Neural cell (in vitro differentiated cells): ENCODE results near the gene ARL2. TPM values are rescaled to one million over a fixed set of nuclear protein-coding genes. Genes with fewer than 3 reads are reported as not detected.

Source experiments
- H2AFZ ChIP-seq: fragments of 200-600, 300-800 bp; sonication (generic), shearing (Covaris generic); 2 replicates; pipeline ENCODE4 v1.6.0; 2014; ENCODE audit warnings: low read depth, mild to moderate bottlenecking, antibody characterized with exemption, low read length, moderate library complexity
- H3F3A ChIP-seq: fragments of 200-600 bp; shearing (Covaris generic); 2 replicates; pipeline ENCODE4 v1.6.1; 2016; ENCODE audit warnings: mild to moderate bottlenecking, moderate library complexity, mixed read lengths, antibody characterized with exemption, low read length; ENCODE audit not compliant: insufficient read depth, poor library complexity, severe bottlenecking
- H3K27ac ChIP-seq: fragments of 200-600, 300-800 bp; sonication (generic), shearing (Covaris generic); 2 replicates; pipeline ENCODE4 v1.5.1; 2014; ENCODE audit warnings: mild to moderate bottlenecking, low read length, moderate library complexity
- H3K27me3 ChIP-seq: fragments of 300-800, 200-600 bp; sonication (generic), shearing (Covaris generic); 2 replicates; pipeline ENCODE4 v1.6.0; 2014; ENCODE audit warnings: mild to moderate bottlenecking, low read depth, low read length, moderate library complexity; ENCODE audit not compliant: insufficient read depth
- H3K36me3 ChIP-seq: fragments of 300-800, 200-600 bp; sonication (generic), shearing (Covaris generic); 2 replicates; pipeline ENCODE4 v1.5.1; 2014; ENCODE audit warnings: mild to moderate bottlenecking, antibody characterized with exemption, low read length, moderate library complexity; ENCODE audit not compliant: insufficient read depth
- H3K4me2 ChIP-seq: fragments of 300-800, 200-600 bp; sonication (generic), shearing (Covaris generic); 2 replicates; pipeline ENCODE4 v1.6.0; 2014; ENCODE audit warnings: mild to moderate bottlenecking, low read length
- H3K4me3 ChIP-seq: fragments of 300-800, 200-600 bp; sonication (generic), shearing (Covaris generic); 2 replicates; pipeline ENCODE4 v1.5.1; 2014; ENCODE audit warnings: mild to moderate bottlenecking, low read length, moderate library complexity
- H3K79me2 ChIP-seq: fragments of 200-600 bp; shearing (Covaris generic); replicated peaks from 2 replicates; pipeline ENCODE4 v1.6.0; 2014; ENCODE audit warnings: mild to moderate bottlenecking, low read length, moderate library complexity; ENCODE audit not compliant: insufficient read depth
- H3K9ac ChIP-seq: fragments of 300-800, 200-600 bp; sonication (generic), shearing (Covaris generic); 2 replicates; pipeline ENCODE4 v1.6.1; 2016; ENCODE audit warnings: mild to moderate bottlenecking, low read length, mixed read lengths
- H3K9me2 ChIP-seq: fragments of 200-600 bp; shearing (Covaris generic); 2 replicates; pipeline ENCODE4 v1.6.1; 2016; ENCODE audit warnings: mild to moderate bottlenecking, low read length, mixed read lengths; ENCODE audit not compliant: insufficient read depth
- H3K9me3 ChIP-seq: fragments of 200-600, 300-800 bp; sonication (generic), shearing (Covaris generic); 2 replicates; pipeline ENCODE4 v1.6.1; 2016; ENCODE audit warnings: mild to moderate bottlenecking, mixed run types, low read length, moderate library complexity, mixed read lengths
- H4K20me1 ChIP-seq: fragments of 200-600 bp; shearing (Covaris generic); 2 replicates; pipeline ENCODE4 v1.6.1; 2016; ENCODE audit warnings: mild to moderate bottlenecking, mixed run types; ENCODE audit not compliant: insufficient read depth
- CTCF ChIP-seq: fragments of 450-650 bp; IDR thresholded peaks from 2 replicates; pipeline ENCODE4 v1.5.1; 2014; ENCODE audit warnings: antibody characterized with exemption, mild to moderate bottlenecking, moderate library complexity; ENCODE audit not compliant: poor library complexity, severe bottlenecking
- EP300 ChIP-seq: fragments of 450-650 bp; conservative IDR thresholded peaks from 2 replicates; pipeline ENCODE4 v1.6.1; 2014; ENCODE audit warnings: antibody characterized with exemption, mild to moderate bottlenecking, moderate library complexity; ENCODE audit not compliant: poor library complexity, severe bottlenecking
- EZH2 ChIP-seq: fragments of 200-600, 300-800 bp; shearing (Covaris generic), sonication (generic); IDR thresholded peaks from 2 replicates; pipeline ENCODE4 v1.6.1; 2014; ENCODE audit warnings: antibody characterized with exemption, low read length, borderline replicate concordance, mild to moderate bottlenecking; ENCODE audit not compliant: insufficient read depth, poor library complexity, severe bottlenecking
- MXI1 ChIP-seq: fragments of 450-650 bp; conservative IDR thresholded peaks from 2 replicates; pipeline ENCODE4 v1.6.1; 2014; ENCODE audit warnings: antibody characterized with exemption, mild to moderate bottlenecking; ENCODE audit not compliant: poor library complexity, severe bottlenecking
- POLR2AphosphoS5 ChIP-seq: IDR thresholded peaks from 2 replicates; pipeline ENCODE4 v1.6.1; 2012
- RAD21 ChIP-seq: fragments of 450-650 bp; conservative IDR thresholded peaks from 2 replicates; pipeline ENCODE4 v1.6.1; 2014; ENCODE audit warnings: antibody characterized with exemption, mild to moderate bottlenecking, moderate library complexity
- REST ChIP-seq: IDR thresholded peaks from 2 replicates; pipeline ENCODE4 v1.6.1; 2012; ENCODE audit warnings: borderline replicate concordance
- SMC3 ChIP-seq: fragments of 450-650 bp; conservative IDR thresholded peaks from 2 replicates; pipeline ENCODE4 v1.6.1; 2014; ENCODE audit warnings: antibody characterized with exemption, mild to moderate bottlenecking, moderate library complexity; ENCODE audit not compliant: poor library complexity
- TAF1 ChIP-seq: IDR thresholded peaks from 2 replicates; pipeline ENCODE4 v1.6.1; 2012; ENCODE audit warnings: low read depth
- polyA plus RNA-seq: library from polyadenylated mRNA; depleted of rRNA; stranded (reverse); fragments of >200 nt; gene quantifications from 2 replicates; pipeline ENCODE4 v1.2.3, GENCODE V29; 2014

Gene ARL2
- polyA plus RNA-seq, 1 donor from 2014 or later: 158 TPM

- TF ChIP-seq CTCF: no peak
Measured at GRCh38 chr11:65042891-65043290, 28.9 kb downstream of the ARL2 start (continued).

- Histone ChIP-seq H3F3A (no peaks in the 10 kb centered on the region), H3K9ac (no peak overlapping the region), H3K36me3 (no peaks in the 10 kb centered on the region), H3K4me3 (no peak overlapping the region), H4K20me1 (no peaks in the 10 kb centered on the region), H3K27ac (no peak overlapping the region), H3K79me2 (peaks cover 9% of the 10 kb centered on the region), H3K9me3 (no peaks in the 10 kb centered on the region), H2AFZ (no peak overlapping the region), H3K4me2 (no peak overlapping the region), H3K27me3 (no peaks in the 10 kb centered on the region), H3K9me2 (no peaks in the 10 kb centered on the region)
- TF ChIP-seq MXI1: no peak
- TF ChIP-seq RAD21: no peak
- TF ChIP-seq EP300: no peak
- no peak for TF ChIP-seq REST
- TF ChIP-seq SMC3: no peak
- no peak for TF ChIP-seq TAF1
Measured at GRCh38 chr11:65043881-65044501, 30.0 kb downstream of the ARL2 start.

GRCh38 chr11:65045061-65045460 lies 31.1 kb downstream of the ARL2 start:
- Histone ChIP-seq H4K20me1 (no peaks in the 10 kb centered on the region), H3K9me3 (no peaks in the 10 kb centered on the region), H3K9ac (no peak overlapping the region), H3K79me2 (peaks cover 9% of the 10 kb centered on the region), H2AFZ (no peak overlapping the region), H3K27ac (no peak overlapping the region), H3K4me2 (no peak overlapping the region), H3K9me2 (no peaks in the 10 kb centered on the region), H3K27me3 (no peaks in the 10 kb centered on the region), H3F3A (no peaks in the 10 kb centered on the region), H3K4me3 (no peak overlapping the region), H3K36me3 (no peaks in the 10 kb centered on the region)
- TF ChIP-seq EP300: no peak

DNA sequence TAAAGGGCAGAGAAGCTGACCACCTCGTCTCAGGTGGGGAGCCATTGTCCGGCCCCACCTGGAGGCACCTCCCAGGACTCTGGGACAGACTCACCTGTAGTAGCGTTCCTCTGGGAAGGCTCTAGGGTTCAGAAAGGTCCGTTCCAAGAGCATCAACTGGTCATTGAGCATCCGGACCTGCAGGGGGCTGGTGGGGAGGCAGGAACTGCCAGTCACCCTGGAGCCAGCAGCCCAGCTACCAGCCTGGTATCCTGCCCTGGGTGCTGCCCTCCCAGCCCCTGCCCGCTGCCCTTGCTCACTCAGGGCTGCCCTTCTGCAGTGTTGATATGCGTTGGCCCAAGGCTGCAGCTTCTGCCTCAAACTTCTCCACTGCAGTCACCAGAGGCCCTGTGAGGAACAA lies 31.8 kb downstream of the ARL2 start:
- H3K79me2 ChIP-seq: peaks cover 9% of the 10 kb centered on the region
- H3K9ac ChIP-seq: no peak overlapping the region
- H3F3A ChIP-seq: no peaks in the 10 kb centered on the region
- H3K36me3 ChIP-seq: no peaks in the 10 kb centered on the region
- no peak overlapping the region for H2AFZ ChIP-seq
- TF ChIP-seq TAF1: no peak
- TF ChIP-seq POLR2AphosphoS5: no peak
- TF ChIP-seq MXI1: no peak
- TF ChIP-seq RAD21: no peak
- no peak for TF ChIP-seq REST
- TF ChIP-seq EZH2: no peak
- no peak for TF ChIP-seq SMC3
- no peak for TF ChIP-seq EP300
- TF ChIP-seq CTCF: no peak
- no peak overlapping the region for H3K4me3 ChIP-seq
- H3K9me3 ChIP-seq: no peaks in the 10 kb centered on the region
- H4K20me1 ChIP-seq: no peaks in the 10 kb centered on the region
- H3K27me3 ChIP-seq: no peaks in the 10 kb centered on the region
- H3K9me2 ChIP-seq: no peaks in the 10 kb centered on the region
- no peak overlapping the region for H3K27ac ChIP-seq
- H3K4me2 ChIP-seq: no peak overlapping the region
